CD4-positive, alpha-beta T cell (primary cell): ENCODE results near the gene NARF. TPM values are rescaled to one million over a fixed set of nuclear protein-coding genes. Genes with fewer than 3 reads are reported as not detected.

Experiments
- ATAC-seq: fragments of 200-7000 bp; cut with Tn5 transposase; one replicate; pipeline ENCODE4 v1.10.0; 2022; ENCODE audit warnings: mild to moderate bottlenecking; ENCODE audit not compliant: poor library complexity
- CTCF ChIA-PET: fragments of 350-600 bp; sonication (Branson Sonifier 250); formaldehyde crosslinking; loops from one replicate; lab custom pipeline; 2021; ENCODE audit warnings: antibody characterized with exemption, inconsistent platforms; lab: Charles Lee
- POLR2A ChIA-PET: fragments of 350-600 bp; sonication (Branson Sonifier 250); formaldehyde crosslinking; loops from one replicate; lab custom pipeline; 2021; ENCODE audit warnings: antibody characterized with exemption, inconsistent platforms; lab: Charles Lee
- DNase-seq, 14 experiments: peaks; one replicate each; pipeline ENCODE4 v3.0.0-alpha.2; 2013 to 2020; ENCODE audit warnings: mixed read lengths in 2 of 14
- H3K27ac ChIP-seq, 2 donors: one replicate each; pipeline versions ENCODE4 v1.5.1 to v1.7.0; 2013; ENCODE audit warnings: low read length in 2 of 2, low read depth in 1 of 2, mild to moderate bottlenecking in 1 of 2
- H3K27me3 ChIP-seq, 2 experiments: 1 replicate in 1 of 2; 2 replicates in 1 of 2; pipeline versions ENCODE4 v1.6.1 to v1.7.0; 2013; ENCODE audit warnings: low read length in 2 of 2, control low read depth in 1 of 2, mild to moderate bottlenecking in 1 of 2, moderate library complexity in 1 of 2; ENCODE audit not compliant: insufficient read depth in 2 of 2, control insufficient read depth in 1 of 2
- H3K36me3 ChIP-seq: one replicate; pipeline ENCODE4 v1.6.1; 2013; ENCODE audit warnings: low read length, control low read depth; ENCODE audit not compliant: insufficient read depth
- H3K4me1 ChIP-seq: one replicate; pipeline ENCODE4 v1.6.1; 2013; ENCODE audit warnings: low read length, control low read depth; ENCODE audit not compliant: insufficient read depth
- H3K4me3 ChIP-seq: one replicate; pipeline ENCODE4 v1.5.1; 2013; ENCODE audit warnings: mild to moderate bottlenecking, low read length, moderate library complexity
- H3K9me3 ChIP-seq, 2 experiments: 1 replicate in 1 of 2; 2 replicates in 1 of 2; pipeline versions ENCODE4 v1.6.1 to v1.7.0; 2013; ENCODE audit warnings: low read length in 2 of 2, mild to moderate bottlenecking in 2 of 2, control low read depth in 1 of 2, moderate library complexity in 1 of 2; ENCODE audit not compliant: control insufficient read depth in 1 of 2, insufficient read depth in 1 of 2
- H3K27ac Mint-ChIP-seq: one replicate; pipeline ENCODE4 v1.8.0; 2020; ENCODE audit warnings: mixed read lengths
- H3K27me3 Mint-ChIP-seq: one replicate; pipeline ENCODE4 v1.8.0; 2021; ENCODE audit warnings: mixed read lengths
- H3K36me3 Mint-ChIP-seq: one replicate; pipeline ENCODE4 v1.8.0; 2021; ENCODE audit warnings: low read depth, mixed read lengths
- H3K4me1 Mint-ChIP-seq: one replicate; pipeline ENCODE4 v1.8.0; 2021; ENCODE audit warnings: low read depth, mixed read lengths
- H3K4me3 Mint-ChIP-seq: one replicate; pipeline ENCODE4 v1.8.0; 2020; ENCODE audit warnings: mild to moderate bottlenecking, mixed read lengths
- H3K9me3 Mint-ChIP-seq: one replicate; pipeline ENCODE4 v1.8.0; 2020; ENCODE audit warnings: mixed read lengths
- CTCF ChIP-seq: fragments of 200-600 bp; IDR thresholded peaks from one replicate; pipeline ENCODE4 v1.8.0; 2022; ENCODE audit warnings: antibody characterized with exemption, mild to moderate bottlenecking
- intact Hi-C, 2 experiments: fragments of 100-400 bp; cut with DNase I in 1 of 2; cut with micrococcal nuclease in 1 of 2; formaldehyde crosslinking; loops; one replicate each; pipeline versions ENCODE4 v1.15.1 to v1.9.0; 2023 to 2025; cut with DNase I, micrococcal nuclease
- total RNA-seq, 174 experiments: library from RNA in 2 of 174; stranded (reverse) in 2 of 174; gene quantifications; one replicate each; pipeline ENCODE4 v1.2.3 and lab custom pipeline; 2021 to 2026

The NARF gene
- total RNA-seq, 2 experiments from 2014 or later = 57.1 to 62.0 TPM

DNA sequence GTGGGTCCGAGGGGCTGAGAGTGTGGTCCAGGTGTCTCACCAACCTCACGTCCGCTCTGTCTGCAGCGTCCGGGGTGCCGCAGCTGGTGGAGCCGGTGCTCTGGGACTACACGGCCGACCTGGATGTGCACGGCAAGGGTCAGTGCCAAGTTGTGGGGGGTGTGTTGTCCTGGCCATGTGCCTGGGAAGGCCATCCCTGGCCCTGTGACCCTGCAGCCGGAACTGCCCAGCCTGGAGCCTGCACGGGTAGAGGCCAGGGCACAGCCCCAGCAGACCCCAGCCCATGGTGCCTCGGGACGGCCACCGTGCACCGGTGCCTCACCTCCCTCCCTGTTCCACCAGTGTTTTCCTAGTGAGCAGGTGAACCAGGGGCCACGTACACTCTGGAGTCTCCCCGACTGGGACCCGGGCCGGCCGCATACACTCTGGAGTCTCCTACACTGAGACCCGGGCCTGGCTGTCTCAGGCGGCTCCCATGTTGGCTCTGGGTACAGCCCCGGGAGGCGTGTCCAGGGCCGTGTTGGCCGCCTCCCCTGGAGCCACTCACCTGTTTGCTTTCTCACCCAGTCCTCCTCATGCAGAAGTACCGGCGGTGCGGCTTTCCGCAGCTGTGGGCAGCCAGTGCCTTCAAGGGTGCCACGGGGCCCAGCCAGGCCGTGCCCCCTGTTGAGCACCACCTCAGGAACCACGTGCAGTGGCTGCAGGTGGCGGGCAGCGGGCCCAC lies 21.8 kb upstream of the NARF start:
- Histone ChIP-seq H3K9me3 (no peaks in the 10 kb centered on the region), H3K36me3 (peaks cover 16% of the 10 kb centered on the region), H3K27ac (no peak overlapping the region), H3K4me3 (no peak overlapping the region), H3K4me1 (peaks cover 22% of the 10 kb centered on the region), H3K27me3 (no peaks in the 10 kb centered on the region)
- peaks cover 13% of the 10 kb centered on the region for H3K36me3 Mint-ChIP-seq
- intact Hi-C loops = no loop called here
- no peaks in the 10 kb centered on the region for H3K9me3 Mint-ChIP-seq
- no peaks in the 10 kb centered on the region for H3K27me3 Mint-ChIP-seq
- ATAC-seq (no peak), DNase-seq (peak in 1 of 14 experiments; percentile 16)
- H3K4me3 Mint-ChIP-seq = no peak overlapping the region
- TF ChIP-seq CTCF = no peak
- H3K4me1 Mint-ChIP-seq = peaks cover 8% of the 10 kb centered on the region
- no peak overlapping the region for H3K27ac Mint-ChIP-seq
- CTCF ChIA-PET = no interaction called here
- POLR2A ChIA-PET = no interaction called here

DNA sequence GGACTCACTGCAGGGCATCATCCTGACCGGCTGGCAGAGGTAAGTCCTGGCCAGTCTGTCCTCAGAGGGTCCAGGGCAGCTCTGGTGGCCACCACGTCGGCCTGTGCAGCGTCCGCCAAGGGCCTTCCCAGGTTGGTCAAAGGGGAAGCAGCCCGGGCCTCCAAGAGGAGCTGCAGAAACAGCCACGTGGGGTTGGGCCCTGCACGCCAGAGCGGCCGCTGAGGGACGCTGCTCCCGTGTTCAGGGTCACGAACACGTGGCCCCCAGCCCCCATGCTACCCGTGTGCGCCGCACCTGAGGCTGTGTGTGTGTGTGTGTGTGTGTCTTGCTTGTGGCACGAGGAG lies 21.2 kb upstream of the NARF start:
- Mint-ChIP-seq H3K9me3 (no peaks in the 10 kb centered on the region), H3K27me3 (no peaks in the 10 kb centered on the region), H3K36me3 (peaks cover 13% of the 10 kb centered on the region), H3K27ac (no peak overlapping the region), H3K4me1 (peaks cover 8% of the 10 kb centered on the region), H3K4me3 (no peak overlapping the region)
- CTCF ChIA-PET = no interaction called here
- no peak for TF ChIP-seq CTCF
- no peak for DNase-seq
- H3K27ac ChIP-seq = no peak overlapping the region
- peaks cover 22% of the 10 kb centered on the region for H3K36me3 ChIP-seq
- H3K4me3 ChIP-seq = no peak overlapping the region
- POLR2A ChIA-PET = no interaction called here
- peaks cover 22% of the 10 kb centered on the region for H3K4me1 ChIP-seq
- H3K9me3 ChIP-seq = no peaks in the 10 kb centered on the region
- intact Hi-C loops = no loop called here
- H3K27me3 ChIP-seq = no peaks in the 10 kb centered on the region
- ATAC-seq = no peak

DNA sequence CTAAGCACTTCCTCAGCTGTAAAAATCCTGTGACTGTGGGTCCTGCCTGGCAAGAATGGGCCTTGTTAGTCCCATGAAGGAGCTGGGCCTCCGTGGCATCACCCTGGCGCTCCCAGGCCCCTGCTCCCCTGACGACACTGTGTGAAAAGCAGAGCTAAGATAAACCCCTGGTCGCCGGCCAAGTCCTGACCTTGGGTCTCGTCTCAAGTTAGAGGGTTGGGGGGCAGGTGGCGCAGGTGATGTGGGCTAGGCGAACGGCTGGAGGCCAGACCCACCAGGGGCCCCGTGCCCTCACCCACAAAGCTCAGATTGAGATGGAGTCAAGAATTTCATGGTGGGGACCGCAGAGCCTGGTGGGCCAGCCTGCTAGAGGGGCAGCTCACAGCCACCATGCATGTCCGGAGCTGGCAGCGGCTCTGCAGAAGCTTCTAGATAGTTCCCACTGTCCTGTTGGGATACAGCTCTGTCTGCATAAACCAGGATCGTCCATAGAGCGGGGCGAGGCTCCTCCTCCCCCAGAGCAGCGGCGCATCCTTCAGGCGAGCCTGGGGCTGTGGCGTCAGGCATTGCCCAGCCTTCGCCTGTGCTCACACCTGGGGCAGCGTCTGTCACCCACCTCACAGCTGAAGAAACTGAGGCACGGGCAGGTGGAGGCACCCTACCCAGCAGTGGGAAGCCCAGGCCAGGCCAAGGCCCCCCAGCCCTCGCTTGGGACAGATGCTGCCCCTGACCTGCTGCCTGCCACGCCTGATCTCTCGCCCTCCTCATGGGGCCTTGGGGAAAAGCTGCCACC lies 19.9 kb upstream of the NARF start:
- H3K27ac ChIP-seq = no peak overlapping the region
- no peak overlapping the region for H3K4me3 Mint-ChIP-seq
- DNase-seq (no peak), ATAC-seq (no peak)
- intact Hi-C loops = no loop called here
- H3K36me3 Mint-ChIP-seq = peaks cover 18% of the 10 kb centered on the region
- H3K9me3 Mint-ChIP-seq = no peaks in the 10 kb centered on the region
- H3K4me1 ChIP-seq = peaks cover 19% of the 10 kb centered on the region
- H3K36me3 ChIP-seq = peaks cover 34% of the 10 kb centered on the region
- H3K4me3 ChIP-seq = no peak overlapping the region
- ChIA-PET POLR2A (no interaction called here), CTCF (no interaction called here)
- TF ChIP-seq CTCF = no peak
- no peaks in the 10 kb centered on the region for H3K27me3 Mint-ChIP-seq
- H3K4me1 Mint-ChIP-seq = peaks cover 8% of the 10 kb centered on the region
- no peaks in the 10 kb centered on the region for H3K27me3 ChIP-seq
- H3K27ac Mint-ChIP-seq = no peak overlapping the region
- H3K9me3 ChIP-seq = no peaks in the 10 kb centered on the region
